ENCODE data around the gene AKT1. TPM values are rescaled to one million over a fixed set of nuclear protein-coding genes. Genes with fewer than 3 reads are reported as not detected.
A peak's percentile ranks its signal among the peaks of the same experiment; 100 is the strongest.

AKT1 gene
- polyA plus RNA-seq, 1 experiment = 226 TPM

GRCh38 chr14:104725772-104726548 is 69.6 kb downstream of the AKT1 start:
- no peak for TF ChIP-seq CTCF (IDR thresholded peaks at IDR 0.05; ENCODE audit: insufficient read depth, low read depth, low read length)
- Histone ChIP-seq H3K4me3 (ENCODE audit: low read depth, low read length) (no peak overlapping the region), H3K27me3 (ENCODE audit: control insufficient read depth, insufficient read depth, low read length) (no peaks in the 10 kb centered on the region), H3K36me3 (ENCODE audit: control insufficient read depth, insufficient read depth, low read length) (peaks cover 4% of the 10 kb centered on the region; the same call in 1 of the 2 replicates)
- ChIA-PET POLR2A (no interaction called here), CTCF (interaction anchor here (0.8 to 6.7 kb wide), 10 partner anchors 10 to 82 kb away, joined by 3 to 49 read pairs (median 4); partner anchors contain the start of gene SIVA1)
- DNase-seq (ENCODE audit: low read depth) = no peak

- Histone ChIP-seq H3K36me3 (ENCODE audit: control insufficient read depth, insufficient read depth, low read length) (peaks cover 4% of the 10 kb centered on the region), H3K27me3 (ENCODE audit: control insufficient read depth, insufficient read depth, low read length) (no peaks in the 10 kb centered on the region), H3K4me3 (ENCODE audit: low read depth, low read length) (peak overlapping the region; percentile 36)
- no peak for DNase-seq (ENCODE audit: low read depth)
- peak; percentile 57 for TF ChIP-seq CTCF (IDR thresholded peaks at IDR 0.05; ENCODE audit: insufficient read depth, low read depth, low read length)
- POLR2A ChIA-PET = no interaction called here
- CTCF ChIA-PET = interaction anchor here (0.7 to 6.7 kb wide), 14 partner anchors 11 to 101 kb away, joined by 3 to 49 read pairs (median 4); partner anchors contain the start of gene SIVA1
Observed at GRCh38 chr14:104724981-104725771, 70.4 kb downstream of the AKT1 start.

GRCh38 chr14:104724407-104724980 is 71.1 kb downstream of the AKT1 start:
- no peak for DNase-seq (ENCODE audit: low read depth)
- ChIA-PET CTCF (interaction anchor here (0.7 to 6.7 kb wide), 11 partner anchors 11 to 102 kb away, joined by 3 to 49 read pairs (median 4); partner anchors contain the start of gene SIVA1), POLR2A (no interaction called here)
- Histone ChIP-seq H3K36me3 (ENCODE audit: control insufficient read depth, insufficient read depth, low read length) (peaks cover 6% of the 10 kb centered on the region), H3K27me3 (ENCODE audit: control insufficient read depth, insufficient read depth, low read length) (no peaks in the 10 kb centered on the region), H3K4me3 (ENCODE audit: low read depth, low read length) (peak overlapping the region; percentile 36)
- no peak for TF ChIP-seq CTCF (IDR thresholded peaks at IDR 0.05; ENCODE audit: insufficient read depth, low read depth, low read length)

GRCh38 chr14:104723651-104724406 is 71.7 kb downstream of the AKT1 start, which contains the start of gene ADSS1:
Gene ADSS1 (plus strand): TSS chr14:104724229. CDS start chr14:104724271, 42 bp downstream.
- DNase-seq (ENCODE audit: low read depth) = no peak
- ChIA-PET POLR2A (no interaction called here), CTCF (interaction anchor here (0.6 to 6.7 kb wide), 14 partner anchors 8 to 93 kb away, joined by 3 to 49 read pairs (median 4); partner anchors contain the start of gene SIVA1)

More at GRCh38 chr14:104723651-104724406, 71.7 kb downstream of the AKT1 start, which contains the start of gene ADSS1:
- Histone ChIP-seq H3K36me3 (ENCODE audit: control insufficient read depth, insufficient read depth, low read length) (peaks cover 11% of the 10 kb centered on the region), H3K27me3 (ENCODE audit: control insufficient read depth, insufficient read depth, low read length) (no peaks in the 10 kb centered on the region), H3K4me3 (ENCODE audit: low read depth, low read length) (peak within 1 kb of the TSS; percentile 36)
- TF ChIP-seq CTCF (IDR thresholded peaks at IDR 0.05; ENCODE audit: insufficient read depth, low read depth, low read length) = peak; percentile 59
